ENCODE measurements around the gene SVIL. TPM values are rescaled to one million over a fixed set of nuclear protein-coding genes. Genes with fewer than 3 reads are reported as not detected.

The SVIL gene, protein sequence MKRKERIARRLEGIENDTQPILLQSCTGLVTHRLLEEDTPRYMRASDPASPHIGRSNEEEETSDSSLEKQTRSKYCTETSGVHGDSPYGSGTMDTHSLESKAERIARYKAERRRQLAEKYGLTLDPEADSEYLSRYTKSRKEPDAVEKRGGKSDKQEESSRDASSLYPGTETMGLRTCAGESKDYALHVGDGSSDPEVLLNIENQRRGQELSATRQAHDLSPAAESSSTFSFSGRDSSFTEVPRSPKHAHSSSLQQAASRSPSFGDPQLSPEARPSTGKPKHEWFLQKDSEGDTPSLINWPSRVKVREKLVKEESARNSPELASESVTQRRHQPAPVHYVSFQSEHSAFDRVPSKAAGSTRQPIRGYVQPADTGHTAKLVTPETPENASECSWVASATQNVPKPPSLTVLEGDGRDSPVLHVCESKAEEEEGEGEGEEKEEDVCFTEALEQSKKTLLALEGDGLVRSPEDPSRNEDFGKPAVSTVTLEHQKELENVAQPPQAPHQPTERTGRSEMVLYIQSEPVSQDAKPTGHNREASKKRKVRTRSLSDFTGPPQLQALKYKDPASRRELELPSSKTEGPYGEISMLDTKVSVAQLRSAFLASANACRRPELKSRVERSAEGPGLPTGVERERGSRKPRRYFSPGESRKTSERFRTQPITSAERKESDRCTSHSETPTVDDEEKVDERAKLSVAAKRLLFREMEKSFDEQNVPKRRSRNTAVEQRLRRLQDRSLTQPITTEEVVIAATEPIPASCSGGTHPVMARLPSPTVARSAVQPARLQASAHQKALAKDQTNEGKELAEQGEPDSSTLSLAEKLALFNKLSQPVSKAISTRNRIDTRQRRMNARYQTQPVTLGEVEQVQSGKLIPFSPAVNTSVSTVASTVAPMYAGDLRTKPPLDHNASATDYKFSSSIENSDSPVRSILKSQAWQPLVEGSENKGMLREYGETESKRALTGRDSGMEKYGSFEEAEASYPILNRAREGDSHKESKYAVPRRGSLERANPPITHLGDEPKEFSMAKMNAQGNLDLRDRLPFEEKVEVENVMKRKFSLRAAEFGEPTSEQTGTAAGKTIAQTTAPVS (N-terminal part only)
- total RNA-seq: 1,000 to 10,000 TPM; 1,040 to 1,354 (median 1,121) TPM

DNA sequence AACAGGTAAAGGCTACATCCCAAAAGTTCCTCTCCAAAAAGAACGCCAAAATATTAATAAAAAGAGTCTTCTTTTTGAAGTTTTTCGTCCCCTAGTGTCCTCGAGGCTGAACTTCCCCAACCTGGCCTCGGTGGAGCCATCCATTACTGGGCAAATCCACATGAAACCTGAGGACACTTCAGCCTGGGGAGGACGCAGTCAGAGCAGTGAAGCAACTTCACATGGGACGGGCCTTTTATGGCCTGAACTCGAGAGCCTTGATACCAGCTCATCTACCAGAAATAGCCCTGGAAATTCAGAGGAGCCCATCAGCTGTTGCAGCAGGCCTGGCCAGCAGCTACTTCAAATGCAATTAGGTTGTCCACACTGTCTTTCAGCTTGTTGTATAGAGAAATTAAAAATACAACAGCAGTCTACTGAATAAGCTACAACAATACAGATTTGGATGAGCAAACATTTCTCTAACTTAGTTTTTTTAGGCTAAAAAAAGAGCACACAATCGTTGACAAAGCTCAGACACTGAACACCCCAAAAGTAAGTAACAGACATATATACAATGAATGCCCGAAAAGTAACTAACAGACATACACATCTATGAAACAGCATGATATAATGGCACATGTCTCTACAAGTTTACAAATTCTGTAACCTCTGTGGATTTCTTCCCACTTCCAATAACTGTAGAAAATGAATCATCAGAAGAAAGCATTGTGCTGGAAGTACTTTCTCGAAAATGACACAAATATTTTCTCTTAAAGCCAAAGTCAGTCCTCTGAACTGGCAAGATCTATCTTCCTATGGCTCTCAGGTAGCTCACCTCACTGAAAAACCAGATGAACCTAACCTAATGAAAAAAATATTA is at the start of gene SVIL:
Gene SVIL (minus strand): TSS at position 208 of the 862 bp plus-strand sequence. CDS start 79,913 bp downstream, outside the sequence.
- intact Hi-C loops (cut with DNase I; ENCODE audit: low total_unique reads) (no loop called here), in situ Hi-C loops (cut with MboI; ENCODE audit: low sequenced_read_pairs in 4 of 4) (loop anchor here in 3 of 4 donors (5.0 to 25.0 kb wide), 3 partner anchors 97 to 327 kb away; no protein-coding TSS in a partner anchor)
- H3K4me3 ChIP-seq: peak within 1 kb of the TSS; percentile 52 to 73 (median 63)
- H3K9me3 ChIP-seq: no peaks in the 10 kb centered on the region
- TF ChIP-seq, protein P1, sequence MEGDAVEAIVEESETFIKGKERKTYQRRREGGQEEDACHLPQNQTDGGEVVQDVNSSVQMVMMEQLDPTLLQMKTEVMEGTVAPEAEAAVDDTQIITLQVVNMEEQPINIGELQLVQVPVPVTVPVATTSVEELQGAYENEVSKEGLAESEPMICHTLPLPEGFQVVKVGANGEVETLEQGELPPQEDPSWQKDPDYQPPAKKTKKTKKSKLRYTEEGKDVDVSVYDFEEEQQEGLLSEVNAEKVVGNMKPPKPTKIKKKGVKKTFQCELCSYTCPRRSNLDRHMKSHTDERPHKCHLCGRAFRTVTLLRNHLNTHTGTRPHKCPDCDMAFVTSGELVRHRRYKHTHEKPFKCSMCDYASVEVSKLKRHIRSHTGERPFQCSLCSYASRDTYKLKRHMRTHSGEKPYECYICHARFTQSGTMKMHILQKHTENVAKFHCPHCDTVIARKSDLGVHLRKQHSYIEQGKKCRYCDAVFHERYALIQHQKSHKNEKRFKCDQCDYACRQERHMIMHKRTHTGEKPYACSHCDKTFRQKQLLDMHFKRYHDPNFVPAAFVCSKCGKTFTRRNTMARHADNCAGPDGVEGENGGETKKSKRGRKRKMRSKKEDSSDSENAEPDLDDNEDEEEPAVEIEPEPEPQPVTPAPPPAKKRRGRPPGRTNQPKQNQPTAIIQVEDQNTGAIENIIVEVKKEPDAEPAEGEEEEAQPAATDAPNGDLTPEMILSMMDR (IDR thresholded peaks at IDR 0.05 in 4 of 5, conservative IDR thresholded peaks at IDR 0.05 in 1 of 5): peak in 4 of 5 experiments; percentile 30 to 56 (median 44)
- TF ChIP-seq POLR2A (IDR thresholded peaks at IDR 0.05): peak; percentile 91 to 97
- H3K4me1 ChIP-seq: peaks cover 11 to 21% of the 10 kb centered on the region in 2 donors
- H3K27ac ChIP-seq: peak within 1 kb of the TSS; percentile 95 to 96 (median 96)
- peaks cover 0 to 3% of the 10 kb centered on the region in 2 donors for H3K36me3 ChIP-seq
- no peaks in the 10 kb centered on the region for H3K27me3 ChIP-seq
- DNase-seq: peak; percentile 93 to 97
- peak; percentile 79 to 84 for ATAC-seq

DNA sequence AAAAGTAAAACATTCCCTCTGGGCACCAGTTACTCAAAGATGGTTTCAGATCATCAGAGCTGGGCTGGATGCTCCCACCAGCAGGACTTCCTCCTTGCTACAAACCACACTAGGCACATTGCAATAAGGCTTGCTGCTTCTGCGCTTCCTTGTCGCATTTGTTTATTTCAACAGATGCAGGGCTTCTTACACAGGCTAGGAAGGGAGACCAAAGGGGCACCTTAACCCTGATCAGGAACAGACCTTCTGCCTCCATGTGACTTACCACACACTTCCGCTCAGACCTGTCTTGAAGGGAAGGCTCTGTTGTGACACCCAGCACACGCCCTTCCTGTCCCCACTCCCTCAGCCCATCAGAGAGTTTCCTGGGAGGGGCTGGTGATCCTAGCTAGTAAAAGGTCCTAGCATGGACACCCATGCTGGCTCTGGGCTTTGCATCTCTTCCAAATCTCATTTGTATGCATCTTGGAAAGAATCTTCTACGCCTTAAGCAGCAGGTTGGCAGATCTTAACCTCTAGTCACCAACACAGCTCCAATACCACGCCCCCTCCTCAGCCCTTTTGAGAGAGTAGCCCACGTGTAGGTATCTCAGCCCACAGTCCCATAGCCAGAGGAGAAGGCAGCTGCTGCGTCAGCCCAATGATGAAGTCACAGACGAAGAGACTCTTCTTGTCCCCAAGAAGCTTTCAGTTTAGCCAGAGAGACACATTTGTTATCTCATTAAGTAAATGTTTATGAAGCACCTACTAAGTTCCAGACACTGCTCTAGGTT is 47.1 kb upstream of the SVIL start:
- Histone ChIP-seq H3K9me3 (no peaks in the 10 kb centered on the region), H3K27me3 (no peaks in the 10 kb centered on the region), H3K36me3 (peaks cover 0 to 22% of the 10 kb centered on the region in 2 donors), H3K27ac (peak overlapping the region in 1 of 4 donors; percentile 23), H3K4me1 (peaks cover 17 to 18% of the 10 kb centered on the region in 2 donors), H3K4me3 (no peak overlapping the region)
- in situ Hi-C loops (cut with MboI; ENCODE audit: low sequenced_read_pairs in 4 of 4): no loop called here
- ATAC-seq: peak in 1 of 2 donors; percentile 18
- DNase-seq: no peak
- intact Hi-C loops (cut with DNase I; ENCODE audit: low total_unique reads): no loop called here
- TF ChIP-seq, protein P1 (IDR thresholded peaks at IDR 0.05 in 4 of 5, conservative IDR thresholded peaks at IDR 0.05 in 1 of 5): no peak
- no peak for TF ChIP-seq POLR2A (IDR thresholded peaks at IDR 0.05)

DNA sequence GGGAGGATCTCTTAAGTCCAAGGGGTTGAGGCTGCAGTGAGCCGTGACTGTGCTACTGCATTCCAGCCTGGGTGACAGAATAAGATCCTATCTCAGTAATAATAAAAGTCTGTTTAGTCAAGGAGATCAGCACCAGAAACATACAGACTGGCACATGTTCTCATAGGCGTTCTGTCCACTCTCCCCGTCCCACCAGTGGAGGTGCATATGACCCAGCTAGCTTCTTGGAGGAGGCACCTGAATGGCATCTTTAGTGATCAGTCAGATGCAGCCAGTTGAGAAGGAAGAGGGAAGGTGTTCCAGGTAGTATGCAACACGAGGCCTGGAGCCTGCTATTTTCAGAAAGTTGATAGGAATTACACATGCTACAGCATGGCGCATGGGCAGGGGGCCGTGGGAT is 45.3 kb upstream of the SVIL start:
- DNase-seq (no peak), ATAC-seq (no peak)
- no peak overlapping the region for H3K4me3 ChIP-seq
- intact Hi-C loops (cut with DNase I; ENCODE audit: low total_unique reads) (no loop called here), in situ Hi-C loops (cut with MboI; ENCODE audit: low sequenced_read_pairs in 4 of 4) (no loop called here)
- no peak overlapping the region for H3K27ac ChIP-seq
- no peaks in the 10 kb centered on the region for H3K27me3 ChIP-seq
- no peaks in the 10 kb centered on the region for H3K9me3 ChIP-seq
- H3K36me3 ChIP-seq: peaks cover 0 to 9% of the 10 kb centered on the region in 2 donors
- H3K4me1 ChIP-seq: peaks cover 21 to 23% of the 10 kb centered on the region in 2 donors
- no peak for TF ChIP-seq POLR2A (IDR thresholded peaks at IDR 0.05)
- TF ChIP-seq, protein P1 (IDR thresholded peaks at IDR 0.05 in 4 of 5, conservative IDR thresholded peaks at IDR 0.05 in 1 of 5): no peak
